Upper lobe of right lung (tissue), 1 donor: ENCODE data around the gene CAMK4. TPM values are rescaled to one million over a fixed set of nuclear protein-coding genes. Genes with fewer than 3 reads are reported as not detected.
"Not testable (repeated sequence)": the region's sequence is repeated elsewhere in the genome, so short reads cannot be mapped to it uniquely, and the experiment has no call there.

Source experiments
- ATAC-seq: fragments of 200-7000 bp; cut with Tn5 transposase; one replicate; pipeline ENCODE4 v1.9.1; 2020; ENCODE audit warnings: mild to moderate bottlenecking, moderate library complexity
- DNase-seq: peaks from one replicate; pipeline ENCODE4 v3.0.0-alpha.2; 2020
- H3K27ac ChIP-seq: fragments of 200-600 bp; one replicate; pipeline ENCODE4 v1.8.0; 2022
- H3K27me3 ChIP-seq: fragments of 200-600 bp; one replicate; pipeline ENCODE4 v1.8.0; 2022; ENCODE audit warnings: mild to moderate bottlenecking
- H3K36me3 ChIP-seq: fragments of 200-600 bp; one replicate; pipeline ENCODE4 v1.8.0; 2022
- H3K4me1 ChIP-seq: fragments of 200-600 bp; one replicate; pipeline ENCODE4 v1.8.0; 2022
- H3K4me3 ChIP-seq: fragments of 200-600 bp; one replicate; pipeline ENCODE4 v1.8.0; 2022; ENCODE audit warnings: mild to moderate bottlenecking
- H3K9me3 ChIP-seq: fragments of 200-600 bp; one replicate; pipeline ENCODE4 v1.8.0; 2022
- intact Hi-C: fragments of 100-400 bp; cut with DNase I; formaldehyde crosslinking; loops from one replicate; pipeline ENCODE4 v1.11.0; 2022
- total RNA-seq: library from RNA; stranded (reverse); fragmentation: NEBNext Ultra II Directional; extraction: Animal tissue kit (Norgen Biotek cat#: 25700); gene quantifications from one replicate; pipeline ENCODE4 v1.2.1, GENCODE V29; 2021
- TF ChIP-seq, protein P1 (sequence below): fragments of 200-600 bp; IDR thresholded peaks from one replicate; pipeline ENCODE4 v1.8.0; 2022; ENCODE audit warnings: antibody characterized with exemption
- donor health status: DM: no; HTN: yes; CAD: no; lungs with severe emphysema.

CAMK4 gene
- total RNA-seq, 1 donor from 2014 or later, result 3.8 TPM

- no peak for ATAC-seq
Observed at GRCh38 chr5:111301264-111301663, 77.1 kb downstream of the CAMK4 start.

DNA sequence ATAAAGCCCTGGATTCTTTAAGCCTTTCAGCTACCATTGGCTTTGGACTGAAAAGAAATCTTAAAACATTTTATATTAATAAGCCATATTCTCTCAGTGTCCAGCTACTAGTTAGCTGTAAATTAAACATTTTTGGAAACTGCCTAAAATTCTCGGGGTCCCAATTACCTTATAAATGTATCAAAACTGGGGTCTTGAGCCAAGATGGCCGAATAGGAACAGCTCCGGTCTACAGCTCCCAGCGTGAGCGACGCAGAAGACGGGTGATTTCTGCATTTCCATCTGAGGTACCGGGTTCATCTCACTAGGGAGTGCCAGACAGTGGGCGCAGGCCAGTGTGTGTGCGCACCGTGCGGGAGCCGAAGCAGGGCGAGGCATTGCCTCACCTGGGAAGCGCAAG lies 77.9 kb downstream of the CAMK4 start:
- ATAC-seq, intact Hi-C loops: not testable (repeated sequence)

More at GRCh38 chr5:111301264-111301663, 77.1 kb downstream of the CAMK4 start:
- TF ChIP-seq, protein P1, sequence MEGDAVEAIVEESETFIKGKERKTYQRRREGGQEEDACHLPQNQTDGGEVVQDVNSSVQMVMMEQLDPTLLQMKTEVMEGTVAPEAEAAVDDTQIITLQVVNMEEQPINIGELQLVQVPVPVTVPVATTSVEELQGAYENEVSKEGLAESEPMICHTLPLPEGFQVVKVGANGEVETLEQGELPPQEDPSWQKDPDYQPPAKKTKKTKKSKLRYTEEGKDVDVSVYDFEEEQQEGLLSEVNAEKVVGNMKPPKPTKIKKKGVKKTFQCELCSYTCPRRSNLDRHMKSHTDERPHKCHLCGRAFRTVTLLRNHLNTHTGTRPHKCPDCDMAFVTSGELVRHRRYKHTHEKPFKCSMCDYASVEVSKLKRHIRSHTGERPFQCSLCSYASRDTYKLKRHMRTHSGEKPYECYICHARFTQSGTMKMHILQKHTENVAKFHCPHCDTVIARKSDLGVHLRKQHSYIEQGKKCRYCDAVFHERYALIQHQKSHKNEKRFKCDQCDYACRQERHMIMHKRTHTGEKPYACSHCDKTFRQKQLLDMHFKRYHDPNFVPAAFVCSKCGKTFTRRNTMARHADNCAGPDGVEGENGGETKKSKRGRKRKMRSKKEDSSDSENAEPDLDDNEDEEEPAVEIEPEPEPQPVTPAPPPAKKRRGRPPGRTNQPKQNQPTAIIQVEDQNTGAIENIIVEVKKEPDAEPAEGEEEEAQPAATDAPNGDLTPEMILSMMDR, result no peak
- no peak for DNase-seq
- intact Hi-C loops, result no loop called here
- no peaks in the 10 kb centered on the region for H3K27me3 ChIP-seq
- H3K27ac ChIP-seq, result no peak overlapping the region
- H3K4me1 ChIP-seq, result no peaks in the 10 kb centered on the region
- no peak overlapping the region for H3K4me3 ChIP-seq
- H3K9me3 ChIP-seq, result no peaks in the 10 kb centered on the region
- H3K36me3 ChIP-seq, result no peaks in the 10 kb centered on the region

GRCh38 chr5:111308951-111309350 lies 84.8 kb downstream of the CAMK4 start:
- Histone ChIP-seq H3K9me3 (no peaks in the 10 kb centered on the region), H3K4me3 (no peak overlapping the region), H3K27ac (no peak overlapping the region), H3K27me3 (no peaks in the 10 kb centered on the region), H3K4me1 (no peaks in the 10 kb centered on the region), H3K36me3 (no peaks in the 10 kb centered on the region)
- intact Hi-C loops, result no loop called here
- DNase-seq, result no peak
- ATAC-seq, result no peak
- TF ChIP-seq, protein P1, result no peak

More for the DNA sequence above, 77.9 kb downstream of the CAMK4 start:
- not testable (repeated sequence) for H3K4me1 ChIP-seq, H3K27ac ChIP-seq, DNase-seq, H3K36me3 ChIP-seq, H3K4me3 ChIP-seq, H3K27me3 ChIP-seq, H3K9me3 ChIP-seq

- Histone ChIP-seq H3K9me3 (no peaks in the 10 kb centered on the region), H3K4me1 (no peaks in the 10 kb centered on the region), H3K27me3 (no peaks in the 10 kb centered on the region), H3K36me3 (no peaks in the 10 kb centered on the region), H3K4me3 (no peak overlapping the region), H3K27ac (no peak overlapping the region)
- TF ChIP-seq, protein P1, result no peak
- no peak for DNase-seq
- ATAC-seq, result no peak
- intact Hi-C loops, result no loop called here
Observed at GRCh38 chr5:111309384-111309783, 85.2 kb downstream of the CAMK4 start.

DNA sequence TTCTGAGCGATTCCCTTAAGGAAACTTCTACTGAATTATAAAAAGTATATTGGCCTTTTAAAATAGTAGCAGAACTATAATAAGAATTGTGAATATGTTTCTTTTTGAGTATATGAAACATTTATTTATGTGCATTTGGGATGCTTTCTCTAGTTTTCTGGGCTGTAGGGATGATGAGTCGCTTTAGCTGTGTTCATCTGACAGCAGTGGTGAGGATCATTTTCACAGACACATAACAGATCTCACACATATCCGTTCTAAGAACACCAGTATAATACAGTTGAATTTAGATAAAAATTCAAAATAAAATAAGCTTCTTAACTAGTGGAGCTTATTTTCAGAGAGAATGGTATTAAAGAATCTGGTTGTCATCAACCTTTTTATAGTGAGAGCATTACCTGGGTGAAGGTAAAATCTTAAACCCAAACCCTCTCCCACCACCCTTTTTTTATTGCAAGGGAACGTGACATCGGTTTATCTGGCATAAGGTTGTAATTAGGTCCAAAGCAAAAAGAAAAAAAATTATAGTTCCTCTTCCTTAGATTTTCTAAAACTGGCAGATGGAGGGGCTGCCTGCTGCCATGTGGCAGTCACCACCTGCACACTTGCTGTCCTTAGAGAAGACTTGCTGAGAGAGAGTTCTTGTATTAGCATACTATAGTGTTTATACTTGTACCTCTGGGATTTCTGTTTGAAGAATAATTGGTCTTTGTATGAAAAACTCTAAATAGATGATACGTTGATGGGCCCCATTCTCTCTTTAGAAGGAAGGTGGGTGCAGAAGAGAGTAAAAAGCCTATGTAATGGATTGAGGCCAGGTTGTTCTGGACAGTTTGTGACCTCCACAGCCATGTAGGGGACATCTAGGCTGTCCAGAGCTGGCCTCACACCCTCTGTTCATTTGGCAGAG lies 86.8 kb downstream of the CAMK4 start:
- no peaks in the 10 kb centered on the region for H3K9me3 ChIP-seq
- no peaks in the 10 kb centered on the region for H3K36me3 ChIP-seq
- no peak overlapping the region for H3K4me3 ChIP-seq
- no peak overlapping the region for H3K27ac ChIP-seq
- H3K27me3 ChIP-seq, result no peaks in the 10 kb centered on the region
- no peaks in the 10 kb centered on the region for H3K4me1 ChIP-seq
- ATAC-seq (no peak), DNase-seq (no peak)
- intact Hi-C loops, result no loop called here
- TF ChIP-seq, protein P1, result no peak

DNA sequence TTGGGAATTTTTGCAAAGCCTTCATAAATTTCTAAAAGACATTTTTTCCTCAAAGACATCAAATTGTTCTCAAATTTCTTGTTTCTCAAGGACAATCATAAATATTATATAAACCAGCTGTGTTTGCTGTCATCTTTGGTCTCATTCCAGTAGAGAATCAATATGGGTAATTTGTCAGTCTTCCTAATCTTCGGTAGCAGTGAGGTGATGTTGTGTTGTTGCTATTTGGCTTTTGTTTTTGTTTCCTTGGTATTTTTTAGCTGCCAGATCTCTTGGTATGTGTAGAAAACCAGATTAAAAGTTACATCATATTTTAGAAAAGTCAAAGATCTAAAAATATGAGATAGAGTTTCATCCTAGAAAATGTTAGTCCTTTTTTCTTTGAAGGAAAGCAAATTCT lies 87.5 kb downstream of the CAMK4 start:
- H3K36me3 ChIP-seq, result no peaks in the 10 kb centered on the region
- no peak overlapping the region for H3K4me3 ChIP-seq
- no peak for ATAC-seq
- H3K27me3 ChIP-seq, result no peaks in the 10 kb centered on the region
- no peaks in the 10 kb centered on the region for H3K4me1 ChIP-seq
- no peak for DNase-seq
- no peaks in the 10 kb centered on the region for H3K9me3 ChIP-seq
- no peak overlapping the region for H3K27ac ChIP-seq
- TF ChIP-seq, protein P1, result no peak
- intact Hi-C loops, result no loop called here
